ENCODE results near the gene PSMB10. TPM values are rescaled to one million over a fixed set of nuclear protein-coding genes. Genes with fewer than 3 reads are reported as not detected.

PSMB10 gene
- total RNA-seq, 4 donors from 2014 or later, result 17.2 to 51.6 (median 36.1) TPM

DNA sequence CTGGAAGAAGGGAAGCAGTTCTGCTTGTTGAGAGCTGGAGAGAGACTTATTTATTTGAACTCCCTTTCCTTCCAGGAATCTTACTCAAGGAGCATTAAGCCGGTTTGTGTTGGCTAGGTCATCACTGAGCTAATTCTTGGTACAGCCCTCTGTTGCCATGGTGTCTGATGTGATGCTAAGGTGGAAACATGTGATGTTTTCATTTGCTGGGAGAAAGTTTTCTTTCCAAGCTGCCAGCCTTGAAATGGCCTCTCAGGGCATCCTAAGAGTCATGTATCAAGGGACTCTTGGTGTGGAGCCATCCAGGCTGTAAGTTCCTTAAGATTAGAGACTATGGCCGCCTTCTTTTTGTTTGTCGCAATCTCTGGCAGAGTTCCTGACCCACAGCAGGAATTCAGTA, 39.4 kb downstream of the PSMB10 start:
- no peak overlapping the region for H3K4me3 ChIP-seq

DNA sequence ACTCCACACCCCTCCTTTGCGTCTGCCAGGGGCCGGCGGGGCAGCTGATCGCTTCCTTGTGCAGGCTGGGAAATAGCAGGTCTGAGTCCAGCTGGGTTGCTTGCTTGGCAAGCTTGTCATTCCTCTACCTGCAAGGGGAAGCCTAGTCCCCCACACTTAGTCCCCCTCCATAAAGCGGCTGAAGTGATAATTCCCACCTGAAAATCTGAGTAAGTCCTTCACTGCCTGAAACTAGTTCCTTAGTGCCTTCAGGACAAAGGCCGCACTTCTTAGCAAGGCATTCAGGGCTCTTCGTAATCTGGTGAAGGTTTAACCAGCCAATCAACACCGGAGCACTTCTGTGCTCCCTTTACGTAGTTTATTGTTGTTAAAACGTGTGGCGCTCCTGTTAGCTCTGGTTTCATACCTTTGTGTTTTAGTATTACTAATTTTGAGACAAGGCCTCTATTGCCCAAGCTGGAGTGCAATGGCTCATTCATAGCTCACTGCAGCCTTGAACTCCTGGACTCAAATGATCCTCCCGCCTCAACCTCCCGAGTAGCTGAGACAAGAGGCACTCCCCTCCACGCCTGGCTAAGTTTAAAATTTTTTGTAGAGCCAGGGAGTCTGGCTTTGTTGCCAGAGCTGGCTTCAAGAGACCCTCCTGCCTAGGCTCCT, 42.8 kb downstream of the PSMB10 start:
- WGBS, result 20% methylated on average over 13 of the region's 14 CpGs
- Histone ChIP-seq H3K27ac (replicated peaks in 1 of 4) (peak overlapping the region; percentile 95 to 99 (median 97)), H3K4me1 (peaks cover 47 to 61% (median 58%) of the 10 kb centered on the region in 4 donors), H3K36me3 (peaks cover 0 to 2% (median 0%) of the 10 kb centered on the region in 4 donors), H3K27me3 (no peaks in the 10 kb centered on the region), H3K9me3 (no peaks in the 10 kb centered on the region), H3K4me3 (peak overlapping the region; percentile 83 to 96 (median 94))
- no peak for TF ChIP-seq POLR2A (IDR thresholded peaks at IDR 0.05; ENCODE audit: low read depth)
- no peak for TF ChIP-seq POLR2AphosphoS5 (IDR thresholded peaks at IDR 0.05)
- no peak for TF ChIP-seq EP300 (IDR thresholded peaks at IDR 0.05)
- TF ChIP-seq, protein P1, sequence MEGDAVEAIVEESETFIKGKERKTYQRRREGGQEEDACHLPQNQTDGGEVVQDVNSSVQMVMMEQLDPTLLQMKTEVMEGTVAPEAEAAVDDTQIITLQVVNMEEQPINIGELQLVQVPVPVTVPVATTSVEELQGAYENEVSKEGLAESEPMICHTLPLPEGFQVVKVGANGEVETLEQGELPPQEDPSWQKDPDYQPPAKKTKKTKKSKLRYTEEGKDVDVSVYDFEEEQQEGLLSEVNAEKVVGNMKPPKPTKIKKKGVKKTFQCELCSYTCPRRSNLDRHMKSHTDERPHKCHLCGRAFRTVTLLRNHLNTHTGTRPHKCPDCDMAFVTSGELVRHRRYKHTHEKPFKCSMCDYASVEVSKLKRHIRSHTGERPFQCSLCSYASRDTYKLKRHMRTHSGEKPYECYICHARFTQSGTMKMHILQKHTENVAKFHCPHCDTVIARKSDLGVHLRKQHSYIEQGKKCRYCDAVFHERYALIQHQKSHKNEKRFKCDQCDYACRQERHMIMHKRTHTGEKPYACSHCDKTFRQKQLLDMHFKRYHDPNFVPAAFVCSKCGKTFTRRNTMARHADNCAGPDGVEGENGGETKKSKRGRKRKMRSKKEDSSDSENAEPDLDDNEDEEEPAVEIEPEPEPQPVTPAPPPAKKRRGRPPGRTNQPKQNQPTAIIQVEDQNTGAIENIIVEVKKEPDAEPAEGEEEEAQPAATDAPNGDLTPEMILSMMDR (IDR thresholded peaks at IDR 0.05), result no peak
- intact Hi-C loops (cut with DNase I), result no loop called here
- DNase-seq (ENCODE audit: extremely low spot score), result no peak

More for the DNA sequence above, 39.4 kb downstream of the PSMB10 start:
- Histone ChIP-seq H3K36me3 (peaks cover 0 to 13% (median 7%) of the 10 kb centered on the region in 4 donors), H3K27me3 (no peaks in the 10 kb centered on the region), H3K27ac (replicated peaks in 1 of 4) (peak overlapping the region; percentile 25 to 68 (median 64)), H3K9me3 (no peaks in the 10 kb centered on the region), H3K4me1 (peaks cover 47 to 66% (median 60%) of the 10 kb centered on the region in 4 donors)
- 67% methylated on average over 3 of the region's 3 CpGs for WGBS
- DNase-seq (ENCODE audit: extremely low spot score), result no peak
- TF ChIP-seq EP300 (IDR thresholded peaks at IDR 0.05) (no peak), POLR2AphosphoS5 (IDR thresholded peaks at IDR 0.05) (peak in 1 of 2 donors; percentile 41)
- intact Hi-C loops (cut with DNase I), result no loop called here

DNA sequence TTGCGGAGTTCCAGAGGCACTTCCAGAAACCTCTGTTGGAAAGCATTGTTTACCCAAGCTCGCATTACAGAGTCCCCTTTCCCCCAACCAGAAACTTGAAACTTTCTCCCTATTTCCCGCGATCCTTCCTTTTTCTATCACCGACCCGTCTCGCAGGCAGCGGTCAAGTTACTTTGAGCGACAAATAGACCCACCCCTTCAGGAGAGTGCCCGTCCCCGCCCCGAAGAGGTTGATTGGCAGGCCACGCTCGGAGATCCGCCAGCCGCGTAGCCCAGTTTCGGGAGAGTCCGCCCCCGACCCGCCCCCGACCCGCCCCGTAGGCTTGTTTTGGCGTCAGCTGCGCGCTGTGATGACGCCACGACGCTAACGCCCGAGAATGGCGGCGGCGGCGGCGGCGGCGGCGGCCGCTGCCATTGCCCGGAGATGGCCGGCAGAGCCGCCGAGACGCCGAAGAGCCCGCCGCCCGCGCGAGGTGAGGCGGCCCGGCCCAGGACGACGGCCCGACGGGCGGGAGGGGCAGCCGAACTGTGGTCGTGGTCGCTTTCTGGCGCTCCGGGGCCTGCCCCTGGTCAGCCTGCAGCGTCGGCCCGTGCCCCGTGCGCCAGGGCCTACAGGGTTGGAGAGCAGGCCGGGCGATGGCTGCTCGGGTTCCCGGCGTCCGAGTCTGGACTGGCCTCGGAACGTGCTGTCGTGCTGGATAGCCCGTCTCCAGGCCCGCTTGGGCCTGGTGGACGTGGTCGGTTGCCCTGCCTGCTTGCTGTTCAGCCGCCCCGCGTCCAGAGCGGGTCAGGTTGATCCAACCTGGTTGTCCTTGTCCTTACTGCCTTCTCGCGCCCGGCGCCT, 43.5 kb downstream of the PSMB10 start, which contains the start of gene PSKH1:
TSS of gene PSKH1 (plus strand) at position 356 of the 844 bp plus-strand sequence. CDS start 15,496 bp downstream, outside the sequence.
- peak within 1 kb of the TSS; percentile 95 to 99 (median 97) for H3K27ac ChIP-seq (replicated peaks in 1 of 4)
- H3K4me1 ChIP-seq, result peaks cover 46 to 56% (median 53%) of the 10 kb centered on the region in 4 donors
- no peaks in the 10 kb centered on the region for H3K27me3 ChIP-seq
- H3K4me3 ChIP-seq, result peak within 1 kb of the TSS; percentile 83 to 96 (median 94)
- peaks cover 0 to 2% (median 0%) of the 10 kb centered on the region in 4 donors for H3K36me3 ChIP-seq
- H3K9me3 ChIP-seq, result no peaks in the 10 kb centered on the region
- peak; percentile 99 for DNase-seq (ENCODE audit: extremely low spot score)
- TF ChIP-seq POLR2A (IDR thresholded peaks at IDR 0.05; ENCODE audit: low read depth), result peak; percentile 42
- no peak for TF ChIP-seq EP300 (IDR thresholded peaks at IDR 0.05)
- TF ChIP-seq, protein P1 (IDR thresholded peaks at IDR 0.05), result no peak
- peak; percentile 72 to 87 for TF ChIP-seq POLR2AphosphoS5 (IDR thresholded peaks at IDR 0.05)
- intact Hi-C loops (cut with DNase I), result no loop called here
- under 1% methylated on average over 17 of the region's 90 CpGs for WGBS

DNA sequence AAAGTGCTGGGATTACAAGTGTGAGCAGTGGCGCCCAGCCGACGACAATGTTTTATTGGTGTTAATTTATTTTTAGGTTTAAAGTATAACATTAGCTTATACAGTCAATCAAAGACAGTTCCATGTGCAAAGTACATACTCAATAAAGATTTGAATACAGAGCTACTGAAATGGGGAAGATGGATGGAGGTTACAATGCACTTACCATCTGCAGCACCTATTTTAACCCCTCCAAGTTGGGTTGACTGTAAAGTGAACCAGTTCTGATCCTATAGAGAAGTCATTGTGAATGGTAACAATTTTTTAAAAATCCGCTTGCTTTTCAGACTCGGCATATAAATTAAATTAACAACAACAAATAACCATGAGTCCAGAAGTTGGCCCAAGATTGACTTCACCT, 44.3 kb downstream of the PSMB10 start:
- H3K4me1 ChIP-seq, result peaks cover 38 to 48% (median 46%) of the 10 kb centered on the region in 4 donors
- H3K27ac ChIP-seq (replicated peaks in 1 of 4), result peak overlapping the region; percentile 95 to 99 (median 97)
- H3K27me3 ChIP-seq, result no peaks in the 10 kb centered on the region
- no peaks in the 10 kb centered on the region for H3K36me3 ChIP-seq
- intact Hi-C loops (cut with DNase I), result no loop called here
- TF ChIP-seq, protein P1 (IDR thresholded peaks at IDR 0.05), result no peak
- no peak for TF ChIP-seq EP300 (IDR thresholded peaks at IDR 0.05)
- TF ChIP-seq POLR2A (IDR thresholded peaks at IDR 0.05; ENCODE audit: low read depth), result no peak
- TF ChIP-seq POLR2AphosphoS5 (IDR thresholded peaks at IDR 0.05), result no peak
- no peaks in the 10 kb centered on the region for H3K9me3 ChIP-seq
- no peak for DNase-seq (ENCODE audit: extremely low spot score)
- peak overlapping the region; percentile 83 to 96 (median 94) for H3K4me3 ChIP-seq
- WGBS, result 82% methylated on average over 5 of the region's 5 CpGs

DNA sequence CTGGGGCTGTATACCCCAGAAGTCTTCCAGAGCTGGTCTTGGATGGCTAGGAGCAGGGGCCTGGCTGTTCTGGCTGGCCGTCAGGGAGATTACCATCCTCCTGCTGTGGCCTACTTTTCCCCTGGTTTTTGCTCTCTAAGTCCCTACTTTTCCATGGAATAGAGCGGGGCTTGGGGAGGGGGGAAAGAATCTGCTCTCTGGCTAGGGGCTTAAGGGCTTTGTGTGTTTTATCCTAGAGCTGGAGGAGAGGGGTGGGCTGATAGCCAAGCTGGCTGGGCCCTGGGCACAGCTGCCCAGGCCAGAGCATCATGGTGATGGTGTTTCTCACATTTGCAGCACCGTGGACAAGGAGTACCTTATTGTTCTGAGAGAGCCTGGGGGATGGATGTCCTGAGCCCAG, 48.3 kb downstream of the PSMB10 start:
- no peaks in the 10 kb centered on the region for H3K9me3 ChIP-seq
- peaks cover 4 to 28% (median 19%) of the 10 kb centered on the region in 4 donors for H3K36me3 ChIP-seq
- H3K4me3 ChIP-seq, result no peak overlapping the region
- peaks cover 22 to 31% (median 28%) of the 10 kb centered on the region in 4 donors for H3K4me1 ChIP-seq
- H3K27ac ChIP-seq (replicated peaks in 1 of 4), result no peak overlapping the region
- DNase-seq (ENCODE audit: extremely low spot score), result no peak
- no peak for TF ChIP-seq EP300 (IDR thresholded peaks at IDR 0.05)
- TF ChIP-seq, protein P1 (IDR thresholded peaks at IDR 0.05), result no peak
- TF ChIP-seq POLR2AphosphoS5 (IDR thresholded peaks at IDR 0.05), result no peak
- TF ChIP-seq POLR2A (IDR thresholded peaks at IDR 0.05; ENCODE audit: low read depth), result no peak
- WGBS, result 82% methylated on average over 3 of the region's 3 CpGs
- intact Hi-C loops (cut with DNase I), result no loop called here
- H3K27me3 ChIP-seq, result no peaks in the 10 kb centered on the region
